DMS153 treated with DMSO at 0.1 percent for 48 hours (cell line): Measurements from ENCODE around the gene MORC3.

Source experiments
- DNase-seq: peaks from one replicate; lab custom pipeline; 2025; ENCODE audit not compliant: unreplicated experiment; lab: John Stamatoyannopoulos, UW

Gene MORC3

GRCh38 chr21:36422279-36423098 is 102.5 kb downstream of the MORC3 start:
- no peak for DNase-seq

GRCh38 chr21:36423771-36424433 is 103.9 kb downstream of the MORC3 start:
- no peak for DNase-seq

- DNase-seq: no peak
Observed at GRCh38 chr21:36424592-36424991, 104.6 kb downstream of the MORC3 start.

- no peak for DNase-seq
Observed at GRCh38 chr21:36425286-36425685, 105.3 kb downstream of the MORC3 start.
